Thyroid gland (tissue), 4 donors: ENCODE data around the gene LIPF.

ENCODE experiments used
- CTCF ChIP-seq, 6 experiments: fragments of 200-600 bp in 3 of 6; fragments of 450-650 bp in 3 of 6; sonication (generic) in 3 of 6; IDR thresholded peaks; one replicate each; pipeline ENCODE4 v1.5.1; 2016 to 2019; ENCODE audit warnings: antibody characterized with exemption in 6 of 6, mild to moderate bottlenecking in 2 of 6, inconsistent platforms in 1 of 6, moderate library complexity in 1 of 6
- POLR2A ChIP-seq, 2 donors: fragments of 450-650 bp; IDR thresholded peaks; one replicate each; pipeline ENCODE4 v1.6.1; 2017; ENCODE audit warnings: antibody characterized with exemption in 2 of 2, mild to moderate bottlenecking in 2 of 2, moderate library complexity in 1 of 2

GRCh38 chr10:88707429-88708155 is 43.4 kb downstream of the LIPF start:
- TF ChIP-seq CTCF (IDR thresholded peaks at IDR 0.05) (no peak), POLR2A (IDR thresholded peaks at IDR 0.05) (no peak)
